ENCODE data around the gene MMP24OS.

DNA sequence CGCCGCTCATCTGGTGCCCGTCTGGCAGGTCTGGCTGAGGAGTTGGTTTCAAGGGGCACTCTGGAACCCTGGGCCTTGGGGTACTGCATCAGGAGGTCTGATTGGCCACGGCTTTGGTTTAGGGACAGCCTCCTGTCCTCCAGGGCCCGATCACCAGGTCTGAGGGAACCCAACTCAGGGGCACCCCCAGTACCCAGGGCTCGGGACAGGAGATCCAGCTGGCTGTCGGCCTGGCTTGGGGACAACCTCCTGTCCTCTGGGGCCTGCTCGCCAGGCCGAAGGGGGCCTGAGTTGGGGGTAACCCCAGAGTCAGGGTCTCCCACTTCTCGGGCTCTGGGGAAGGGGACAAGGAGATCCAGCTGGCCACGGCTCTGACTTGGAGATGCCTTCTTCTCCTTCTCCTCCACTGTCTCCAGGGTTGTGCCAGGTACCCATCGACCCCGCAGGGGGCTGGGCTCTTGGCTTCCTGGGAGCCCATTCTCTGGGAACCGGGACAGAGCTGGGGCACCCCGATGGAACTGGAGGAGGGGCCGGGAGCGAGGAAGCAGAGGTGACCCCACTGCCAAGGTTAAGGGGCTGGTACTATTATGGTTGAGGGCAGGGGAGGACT, 9.1 kb upstream of the MMP24OS start:
- TF ChIP-seq GATA2 (IDR thresholded peaks at IDR 0.05; ENCODE audit: insufficient read depth, insufficient read length, low read depth, low read length) (no peak), POLR2AphosphoS5 (IDR thresholded peaks at IDR 0.05; ENCODE audit: insufficient read depth, low read depth, low read length) (no peak), POLR2A (IDR thresholded peaks at IDR 0.05; ENCODE audit: low read depth, low read length) (no peak), EZH2 (IDR thresholded peaks at IDR 0.05; ENCODE audit: borderline replicate concordance, low read depth, low read length, severe bottlenecking) (no peak), JUN (IDR thresholded peaks at IDR 0.05; ENCODE audit: borderline replicate concordance, insufficient read depth, insufficient read length, low read depth) (no peak), MAX (IDR thresholded peaks at IDR 0.05; ENCODE audit: insufficient read depth, insufficient read length) (no peak)
- TF ChIP-seq, protein P1, sequence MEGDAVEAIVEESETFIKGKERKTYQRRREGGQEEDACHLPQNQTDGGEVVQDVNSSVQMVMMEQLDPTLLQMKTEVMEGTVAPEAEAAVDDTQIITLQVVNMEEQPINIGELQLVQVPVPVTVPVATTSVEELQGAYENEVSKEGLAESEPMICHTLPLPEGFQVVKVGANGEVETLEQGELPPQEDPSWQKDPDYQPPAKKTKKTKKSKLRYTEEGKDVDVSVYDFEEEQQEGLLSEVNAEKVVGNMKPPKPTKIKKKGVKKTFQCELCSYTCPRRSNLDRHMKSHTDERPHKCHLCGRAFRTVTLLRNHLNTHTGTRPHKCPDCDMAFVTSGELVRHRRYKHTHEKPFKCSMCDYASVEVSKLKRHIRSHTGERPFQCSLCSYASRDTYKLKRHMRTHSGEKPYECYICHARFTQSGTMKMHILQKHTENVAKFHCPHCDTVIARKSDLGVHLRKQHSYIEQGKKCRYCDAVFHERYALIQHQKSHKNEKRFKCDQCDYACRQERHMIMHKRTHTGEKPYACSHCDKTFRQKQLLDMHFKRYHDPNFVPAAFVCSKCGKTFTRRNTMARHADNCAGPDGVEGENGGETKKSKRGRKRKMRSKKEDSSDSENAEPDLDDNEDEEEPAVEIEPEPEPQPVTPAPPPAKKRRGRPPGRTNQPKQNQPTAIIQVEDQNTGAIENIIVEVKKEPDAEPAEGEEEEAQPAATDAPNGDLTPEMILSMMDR (IDR thresholded peaks at IDR 0.05; ENCODE audit: extremely low read depth in 1 of 2, insufficient read depth in 1 of 2, low read depth in 1 of 2, low read length in 2 of 2): no peak
